Bronchial epithelial cell (primary cell): ENCODE results near the gene CHD6. TPM values are rescaled to one million over a fixed set of nuclear protein-coding genes. Genes with fewer than 3 reads are reported as not detected.

Source experiments
- DNase-seq: peaks from one replicate; pipeline ENCODE4 v3.0.0-alpha.2; 2010; ENCODE audit warnings: low read depth
- FAIRE-seq: peaks from 2 replicates; lab custom pipeline; 2011; peaks lifted over from hg19 to GRCh38; lab: Jason Lieb, UNC
- H3K27me3 ChIP-seq: 2 replicates; pipeline ENCODE4 v1.5.1; 2011; ENCODE audit warnings: low read length; ENCODE audit not compliant: control insufficient read depth, insufficient read depth
- H3K36me3 ChIP-seq: 2 replicates; pipeline ENCODE4 v1.5.1; 2011; ENCODE audit warnings: low read length; ENCODE audit not compliant: control insufficient read depth, insufficient read depth
- H3K4me3 ChIP-seq: 2 replicates; pipeline ENCODE4 v1.5.1; 2011; ENCODE audit warnings: mild to moderate bottlenecking, low read depth, low read length, control low read depth
- total RNA-seq: library from RNA; depleted of rRNA; stranded (reverse); fragments of >200 nt; gene quantifications from 2 replicates; pipeline ENCODE4 v1.2.1, GENCODE V29; 2014
- TF ChIP-seq, protein P1 (sequence below): IDR thresholded peaks from 2 replicates; pipeline ENCODE4 v1.5.1; 2011; ENCODE audit warnings: mild to moderate bottlenecking, moderate library complexity, low read length, control low read depth, inconsistent platforms; ENCODE audit not compliant: insufficient read depth, severe bottlenecking

Gene CHD6
- total RNA-seq, 1 donor from 2014 or later = 10.8 TPM

DNA sequence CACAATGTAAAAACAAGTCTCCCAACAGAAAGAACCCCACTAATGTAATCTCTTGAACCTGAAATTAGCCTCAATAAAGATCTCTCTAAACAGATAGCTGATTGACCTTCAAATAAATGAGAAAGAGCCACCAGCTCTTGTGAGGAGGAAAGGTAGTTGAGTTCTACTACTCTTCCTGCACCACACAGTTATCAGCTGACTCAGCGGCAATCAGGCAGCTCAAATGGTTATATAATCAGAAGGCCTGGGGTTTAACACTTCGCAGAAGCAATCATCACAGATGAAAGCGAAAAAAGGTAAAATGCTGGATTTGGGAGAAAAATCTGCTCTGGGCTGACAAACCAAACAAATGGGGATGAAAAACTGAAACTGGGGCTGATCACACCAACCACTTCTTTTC, 91.8 kb downstream of the CHD6 start:
- TF ChIP-seq, protein P1, sequence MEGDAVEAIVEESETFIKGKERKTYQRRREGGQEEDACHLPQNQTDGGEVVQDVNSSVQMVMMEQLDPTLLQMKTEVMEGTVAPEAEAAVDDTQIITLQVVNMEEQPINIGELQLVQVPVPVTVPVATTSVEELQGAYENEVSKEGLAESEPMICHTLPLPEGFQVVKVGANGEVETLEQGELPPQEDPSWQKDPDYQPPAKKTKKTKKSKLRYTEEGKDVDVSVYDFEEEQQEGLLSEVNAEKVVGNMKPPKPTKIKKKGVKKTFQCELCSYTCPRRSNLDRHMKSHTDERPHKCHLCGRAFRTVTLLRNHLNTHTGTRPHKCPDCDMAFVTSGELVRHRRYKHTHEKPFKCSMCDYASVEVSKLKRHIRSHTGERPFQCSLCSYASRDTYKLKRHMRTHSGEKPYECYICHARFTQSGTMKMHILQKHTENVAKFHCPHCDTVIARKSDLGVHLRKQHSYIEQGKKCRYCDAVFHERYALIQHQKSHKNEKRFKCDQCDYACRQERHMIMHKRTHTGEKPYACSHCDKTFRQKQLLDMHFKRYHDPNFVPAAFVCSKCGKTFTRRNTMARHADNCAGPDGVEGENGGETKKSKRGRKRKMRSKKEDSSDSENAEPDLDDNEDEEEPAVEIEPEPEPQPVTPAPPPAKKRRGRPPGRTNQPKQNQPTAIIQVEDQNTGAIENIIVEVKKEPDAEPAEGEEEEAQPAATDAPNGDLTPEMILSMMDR = no peak
- no peak for FAIRE-seq
- no peak for DNase-seq
- H3K36me3 ChIP-seq = peaks cover 2% of the 10 kb centered on the region
- H3K4me3 ChIP-seq = no peak overlapping the region
- no peaks in the 10 kb centered on the region for H3K27me3 ChIP-seq

- peaks cover 2% of the 10 kb centered on the region for H3K36me3 ChIP-seq
- H3K27me3 ChIP-seq = no peaks in the 10 kb centered on the region
- FAIRE-seq (no peak), DNase-seq (peak; percentile 80)
- no peak overlapping the region for H3K4me3 ChIP-seq
- TF ChIP-seq, protein P1 = no peak
Measured at GRCh38 chr20:41524980-41525613, 93.1 kb downstream of the CHD6 start.

DNA sequence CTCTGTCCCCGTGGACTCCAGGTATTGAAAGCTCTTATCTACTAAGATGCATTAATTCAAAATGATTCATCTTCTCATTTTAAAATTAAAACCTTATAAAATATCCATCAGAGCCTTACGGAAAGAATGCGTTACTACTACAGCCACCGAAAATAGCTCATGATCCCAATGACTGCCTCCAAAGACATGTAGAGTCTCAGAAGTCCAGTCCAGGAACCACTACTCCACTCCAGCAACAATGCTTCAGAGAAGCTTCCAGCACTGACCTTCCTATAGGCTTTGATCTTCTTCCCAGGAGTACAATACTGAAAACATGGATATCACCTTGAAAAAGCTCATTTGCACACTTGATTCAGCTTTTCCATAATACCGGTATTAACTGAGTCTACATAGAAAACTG, 94.3 kb downstream of the CHD6 start:
- no peak for FAIRE-seq
- Histone ChIP-seq H3K36me3 (peaks cover 2% of the 10 kb centered on the region), H3K4me3 (no peak overlapping the region), H3K27me3 (no peaks in the 10 kb centered on the region)
- DNase-seq = no peak
- TF ChIP-seq, protein P1 = no peak

DNA sequence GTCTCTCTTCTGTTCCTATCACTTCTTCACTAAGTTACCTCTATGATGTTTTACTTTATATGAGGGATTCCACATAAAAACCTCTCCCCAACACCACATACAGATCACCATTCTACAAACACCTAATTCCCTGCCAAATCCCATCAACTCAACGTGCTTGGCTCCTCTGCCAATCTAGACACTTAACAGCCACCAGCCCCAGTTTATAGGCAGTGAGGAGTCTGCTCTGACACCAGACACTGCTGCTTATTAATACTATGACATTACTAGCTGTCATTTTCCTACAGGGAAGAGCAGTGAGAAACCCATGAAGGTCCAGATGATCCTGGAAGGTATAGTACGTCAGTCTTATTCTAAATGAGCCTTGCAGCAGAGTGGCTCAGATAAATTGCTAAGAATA, 104.3 kb downstream of the CHD6 start:
- TF ChIP-seq, protein P1 = no peak
- Histone ChIP-seq H3K27me3 (no peaks in the 10 kb centered on the region), H3K4me3 (no peak overlapping the region), H3K36me3 (peaks cover 9% of the 10 kb centered on the region)
- no peak for DNase-seq
- no peak for FAIRE-seq

DNA sequence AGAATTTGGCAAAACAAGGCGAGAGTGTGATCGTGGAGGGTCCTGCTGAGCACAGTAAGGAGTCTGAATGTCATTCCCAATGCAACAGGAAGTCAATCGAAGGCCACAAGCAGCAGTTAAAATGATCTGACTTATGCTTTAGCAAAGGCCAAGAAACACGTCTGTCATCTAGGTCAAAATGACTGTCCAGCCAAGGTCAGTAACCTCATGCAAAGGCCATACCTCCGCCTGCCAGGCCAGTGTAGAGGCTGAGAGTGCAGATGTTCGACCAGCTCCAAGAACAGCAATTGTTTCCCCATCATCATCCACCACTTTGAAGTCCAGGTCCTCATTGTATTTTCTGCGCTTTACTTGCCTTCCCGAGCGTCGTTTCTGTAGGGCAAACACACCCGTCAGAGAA, 105.6 kb downstream of the CHD6 start:
- no peak for FAIRE-seq
- no peaks in the 10 kb centered on the region for H3K27me3 ChIP-seq
- H3K4me3 ChIP-seq = no peak overlapping the region
- peaks cover 10% of the 10 kb centered on the region for H3K36me3 ChIP-seq
- DNase-seq = no peak
- TF ChIP-seq, protein P1 = no peak
